B cell (primary cell): ENCODE measurements around the gene GASK1A. TPM values are rescaled to one million over a fixed set of nuclear protein-coding genes. Genes with fewer than 3 reads are reported as not detected.

Experiments
- ATAC-seq: fragments of 200-7000 bp; cut with Tn5 transposase; one replicate; pipeline ENCODE4 v1.10.0; 2021; ENCODE audit warnings: low read depth, mild to moderate bottlenecking, moderate number of reproducible peaks, moderate library complexity
- CTCF ChIA-PET: fragments of 350-600 bp; sonication (Branson Sonifier 250); formaldehyde crosslinking; loops from one replicate; lab custom pipeline; 2021; ENCODE audit warnings: antibody characterized with exemption, inconsistent platforms; lab: Charles Lee
- POLR2A ChIA-PET: fragments of 350-600 bp; sonication (Branson Sonifier 250); formaldehyde crosslinking; loops from one replicate; lab custom pipeline; 2021; ENCODE audit warnings: antibody characterized with exemption; lab: Charles Lee
- DNase-seq: peaks from one replicate; pipeline ENCODE4 v3.0.0; 2013
- H2AFZ ChIP-seq: 2 replicates; pipeline ENCODE4 v1.6.1; 2012; ENCODE audit warnings: mild to moderate bottlenecking, low read depth, low read length; ENCODE audit not compliant: insufficient read depth, poor library complexity, severe bottlenecking
- H3K27ac ChIP-seq, 2 donors: 1 replicate in 1 of 2; 2 replicates in 1 of 2; pipeline ENCODE4 v1.5.1; 2012 to 2013; ENCODE audit warnings: low read length in 2 of 2, mild to moderate bottlenecking in 2 of 2, moderate library complexity in 1 of 2
- H3K27me3 ChIP-seq, 4 experiments: fragments of 200-600 bp in 1 of 4; sonication (generic) in 1 of 4; replicated peaks in 1 of 4; 1 replicate in 2 of 4; 2 replicates in 2 of 4; pipeline versions ENCODE4 v1.6.1 to v1.7.0; 2013 to 2016; ENCODE audit warnings: low read length in 3 of 4, mild to moderate bottlenecking in 2 of 4, mixed read lengths in 1 of 4, moderate library complexity in 1 of 4; ENCODE audit not compliant: insufficient read depth in 4 of 4, control insufficient read depth in 3 of 4; ENCODE audit errors: control extremely low read depth in 1 of 4
- H3K36me3 ChIP-seq, 2 experiments: replicated peaks in 1 of 2; 1 replicate in 1 of 2; 2 replicates in 1 of 2; pipeline versions ENCODE4 v1.6.1 to v1.7.1; 2013; ENCODE audit warnings: low read length in 1 of 2; ENCODE audit not compliant: insufficient read depth in 2 of 2, control insufficient read depth in 1 of 2; ENCODE audit errors: control extremely low read depth in 1 of 2, extremely low read depth in 1 of 2
- H3K4me1 ChIP-seq, 2 donors: fragments of 200-600 bp in 1 of 2; sonication (generic) in 1 of 2; 1 replicate in 1 of 2; 2 replicates in 1 of 2; pipeline versions ENCODE4 v1.5.1 to v1.6.1; 2013 to 2017; ENCODE audit warnings: low read length in 2 of 2; ENCODE audit not compliant: control insufficient read depth in 2 of 2, insufficient read depth in 2 of 2
- H3K4me2 ChIP-seq: replicated peaks from 2 replicates; pipeline ENCODE3; 2012; ENCODE audit warnings: mild to moderate bottlenecking, low read depth, low read length; ENCODE audit not compliant: poor library complexity, severe bottlenecking
- H3K4me3 ChIP-seq, 5 experiments: fragments of 200-600 bp in 1 of 5; sonication (generic) in 1 of 5; 1 replicate in 3 of 5; 2 replicates in 2 of 5; pipeline versions ENCODE4 v1.5.1 to v1.7.0; 2011 to 2016; ENCODE audit warnings: low read length in 4 of 5, mild to moderate bottlenecking in 4 of 5, low read depth in 2 of 5, control low read depth in 1 of 5, moderate library complexity in 1 of 5; ENCODE audit not compliant: insufficient read depth in 1 of 5; ENCODE audit errors: control extremely low read depth in 1 of 5, extremely low read depth in 1 of 5
- H3K79me2 ChIP-seq: fragments of 200-600 bp; sonication (generic); one replicate; pipeline ENCODE4 v1.6.0; 2016; ENCODE audit warnings: low read length; ENCODE audit not compliant: control insufficient read depth, insufficient read depth
- H3K9ac ChIP-seq: fragments of 200-600 bp; sonication (generic); 2 replicates; pipeline ENCODE4 v1.6.1; 2017; ENCODE audit warnings: mild to moderate bottlenecking, low read length, moderate library complexity
- H3K9me3 ChIP-seq, 3 donors: one replicate each; pipeline versions ENCODE4 v1.6.1 to v1.7.1; 2013; ENCODE audit warnings: low read length in 2 of 3; ENCODE audit not compliant: control insufficient read depth in 2 of 3, insufficient read depth in 1 of 3; ENCODE audit errors: control extremely low read depth in 1 of 3
- H4K20me1 ChIP-seq: 2 replicates; pipeline ENCODE4 v1.6.0; 2012; ENCODE audit warnings: mild to moderate bottlenecking, low read length; ENCODE audit not compliant: insufficient read depth, control insufficient read depth, poor library complexity, severe bottlenecking
- H3K27ac Mint-ChIP-seq: one replicate; pipeline ENCODE4 v1.8.0; 2021; ENCODE audit warnings: mixed read lengths
- H3K27me3 Mint-ChIP-seq: one replicate; pipeline ENCODE4 v1.8.0; 2021; ENCODE audit warnings: mixed read lengths
- H3K4me1 Mint-ChIP-seq: one replicate; pipeline ENCODE4 v1.8.0; 2021; ENCODE audit warnings: mixed read lengths
- H3K4me3 Mint-ChIP-seq: one replicate; pipeline ENCODE4 v1.8.0; 2021; ENCODE audit warnings: mixed read lengths
- H3K9me3 Mint-ChIP-seq: one replicate; pipeline ENCODE4 v1.8.0; 2022; ENCODE audit warnings: mixed read lengths; ENCODE audit not compliant: insufficient read depth
- CTCF ChIP-seq: fragments of 200-600 bp; IDR thresholded peaks from one replicate; pipeline ENCODE4 v1.8.0; 2022; ENCODE audit warnings: antibody characterized with exemption, mild to moderate bottlenecking
- EZH2 ChIP-seq: IDR thresholded peaks from 2 replicates; pipeline ENCODE4 v1.6.1; 2012; ENCODE audit warnings: borderline replicate concordance, low read depth, mild to moderate bottlenecking, moderate library complexity, low read length; ENCODE audit not compliant: insufficient read depth, poor library complexity, severe bottlenecking
- WGBS: methylation state at CpG from one replicate; pipeline ENCODE4 v1.1.5; 2013; ENCODE audit warnings: missing lambda C conversion rate; ENCODE audit not compliant: insufficient coverage; 5-methylcytosine and 5-hydroxymethylcytosine counted together
- intact Hi-C: fragments of 100-400 bp; cut with micrococcal nuclease; formaldehyde crosslinking; loops from one replicate; pipeline ENCODE4 v1.10.0; 2022
- polyA plus RNA-seq: library from polyadenylated mRNA; depleted of rRNA; stranded (reverse); fragments of >200 nt; gene quantifications from 2 replicates; pipeline ENCODE4 v1.2.3, GENCODE V29; 2012
- total RNA-seq, 2 donors: library from RNA; stranded (reverse); fragments of 120-200 nt in 1 of 2; gene quantifications; 1 replicate in 1 of 2; 2 replicates in 1 of 2; pipeline versions ENCODE4 v1.2.3 to v1.2.4, GENCODE V29; 2013 to 2022

The GASK1A gene
- total and polyA plus RNA-seq, 2 donors (not counting 1 experiment from before 2014, with no cell fraction given), result not detected

- no peak overlapping the region for H3K4me3 Mint-ChIP-seq
- WGBS, result 25% methylated on average over 3 of the region's 6 CpGs
- peaks cover 5% of the 10 kb centered on the region for H3K4me1 Mint-ChIP-seq
- Histone ChIP-seq H3K4me2 (no peak overlapping the region), H3K27me3 (peaks cover 0 to 4% (median 1%) of the 10 kb centered on the region in 4 experiments), H3K9me3 (no peaks in the 10 kb centered on the region), H4K20me1 (no peaks in the 10 kb centered on the region), H3K4me3 (no peak overlapping the region), H3K27ac (no peak overlapping the region), H3K36me3 (no peaks in the 10 kb centered on the region), H3K79me2 (no peaks in the 10 kb centered on the region), H3K9ac (no peak overlapping the region), H2AFZ (peak overlapping the region; percentile 4), H3K4me1 (peaks cover 0 to 6% of the 10 kb centered on the region in 2 donors)
- no peak overlapping the region for H3K27ac Mint-ChIP-seq
- CTCF ChIA-PET, result interaction anchor here (0.5 kb wide), 1 partner anchor 450 kb away, joined by 3 read pairs; no protein-coding TSS in a partner anchor
- intact Hi-C loops, result no loop called here
- DNase-seq, result no peak
- H3K9me3 Mint-ChIP-seq, result no peaks in the 10 kb centered on the region
- peaks cover 24% of the 10 kb centered on the region for H3K27me3 Mint-ChIP-seq
- ATAC-seq, result no peak
- POLR2A ChIA-PET, result no interaction called here
- TF ChIP-seq CTCF (no peak), EZH2 (no peak)
Observed at GRCh38 chr3:43024181-43024885, 45.2 kb downstream of the GASK1A start.

GRCh38 chr3:43025423-43025822 lies 46.3 kb downstream of the GASK1A start:
- H3K4me1 ChIP-seq, result peaks cover 0 to 6% of the 10 kb centered on the region in 2 donors
- no peak overlapping the region for H3K27ac ChIP-seq
- Mint-ChIP-seq H3K27me3 (peaks cover 24% of the 10 kb centered on the region), H3K4me3 (no peak overlapping the region), H3K27ac (no peak overlapping the region), H3K9me3 (no peaks in the 10 kb centered on the region), H3K4me1 (peaks cover 5% of the 10 kb centered on the region)
- ATAC-seq (no peak), DNase-seq (no peak)
- CTCF ChIA-PET, result no interaction called here
- intact Hi-C loops, result no loop called here
- H2AFZ ChIP-seq, result no peak overlapping the region
- H3K4me2 ChIP-seq, result no peak overlapping the region
- H3K4me3 ChIP-seq, result no peak overlapping the region
- H3K9me3 ChIP-seq, result no peaks in the 10 kb centered on the region
- WGBS, result 97% methylated on average over 5 of the region's 5 CpGs
- TF ChIP-seq EZH2, result no peak
- no peak for TF ChIP-seq CTCF
- no peak overlapping the region for H3K9ac ChIP-seq
- POLR2A ChIA-PET, result no interaction called here
- H3K36me3 ChIP-seq, result no peaks in the 10 kb centered on the region
- H3K79me2 ChIP-seq, result no peaks in the 10 kb centered on the region
- H3K27me3 ChIP-seq, result peaks cover 0 to 2% (median 0%) of the 10 kb centered on the region in 4 experiments
- H4K20me1 ChIP-seq, result no peaks in the 10 kb centered on the region
